ENCODE measurements around the gene CST9L. TPM values are rescaled to one million over a fixed set of nuclear protein-coding genes. Genes with fewer than 3 reads are reported as not detected.

CST9L gene
- polyA plus RNA-seq, 1 donor (not counting 4 experiments of a cell fraction or from before 2014, with no cell fraction given): not detected

DNA sequence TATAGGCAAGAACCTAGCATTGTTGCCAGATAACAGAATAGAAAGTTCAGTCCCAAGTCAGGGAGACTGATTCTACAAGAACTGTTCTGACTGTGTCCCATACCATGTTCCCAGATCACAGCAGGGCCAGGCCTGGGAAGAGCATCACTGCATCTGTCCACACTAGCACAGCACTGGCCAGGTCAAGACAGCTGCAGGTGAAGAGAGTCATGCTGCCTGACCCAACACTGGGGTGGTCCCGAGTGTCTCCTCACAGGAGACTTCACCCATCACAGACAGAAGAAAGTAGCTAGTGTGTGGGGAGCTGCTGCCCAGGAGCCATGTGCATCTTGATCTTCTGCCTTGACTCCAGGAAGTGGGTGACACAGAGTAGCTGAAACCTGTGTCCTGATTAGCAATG, 1.3 kb upstream of the CST9L start:
- Histone ChIP-seq H3K36me3 (ENCODE audit: control insufficient read depth in 2 of 2, extremely low read depth in 1 of 2, insufficient read depth in 2 of 2, low read length in 2 of 2) (no peaks in the 10 kb centered on the region), H3K27ac (ENCODE audit: control insufficient read depth, insufficient read depth, low read length) (no peak overlapping the region), H3K27me3 (ENCODE audit: control insufficient read depth, extremely low read depth, insufficient read depth, low read length) (no peaks in the 10 kb centered on the region), H3K4me1 (ENCODE audit: control insufficient read depth, extremely low read depth, insufficient read depth, low read length) (no peaks in the 10 kb centered on the region), H3K4me2 (ENCODE audit: control insufficient read depth, extremely low read depth, insufficient read depth, low read depth, low read length) (no peak overlapping the region), H2AFZ (ENCODE audit: control insufficient read depth, low read length) (no peak overlapping the region), H3K9me3 (ENCODE audit: control insufficient read depth, low read depth, low read length) (no peaks in the 10 kb centered on the region), H4K20me1 (ENCODE audit: control insufficient read depth, extremely low read depth, insufficient read depth, low read length) (no peaks in the 10 kb centered on the region), H3K9ac (ENCODE audit: control insufficient read depth, extremely low read depth, insufficient read depth, low read length) (no peak overlapping the region), H3K79me2 (ENCODE audit: control insufficient read depth, insufficient read depth, low read length) (no peaks in the 10 kb centered on the region), H3K4me3 (ENCODE audit: control insufficient read depth in 2 of 3, extremely low read depth in 1 of 3, insufficient read depth in 2 of 3, low read depth in 1 of 3, low read length in 3 of 3) (no peak overlapping the region), H3K9me1 (ENCODE audit: control insufficient read depth, extremely low read depth, insufficient read depth, low read length) (no peaks in the 10 kb centered on the region)
- DNase-seq (ENCODE audit: low read depth, low spot score) (no peak), FAIRE-seq (no peak)
- TF ChIP-seq, protein P1, sequence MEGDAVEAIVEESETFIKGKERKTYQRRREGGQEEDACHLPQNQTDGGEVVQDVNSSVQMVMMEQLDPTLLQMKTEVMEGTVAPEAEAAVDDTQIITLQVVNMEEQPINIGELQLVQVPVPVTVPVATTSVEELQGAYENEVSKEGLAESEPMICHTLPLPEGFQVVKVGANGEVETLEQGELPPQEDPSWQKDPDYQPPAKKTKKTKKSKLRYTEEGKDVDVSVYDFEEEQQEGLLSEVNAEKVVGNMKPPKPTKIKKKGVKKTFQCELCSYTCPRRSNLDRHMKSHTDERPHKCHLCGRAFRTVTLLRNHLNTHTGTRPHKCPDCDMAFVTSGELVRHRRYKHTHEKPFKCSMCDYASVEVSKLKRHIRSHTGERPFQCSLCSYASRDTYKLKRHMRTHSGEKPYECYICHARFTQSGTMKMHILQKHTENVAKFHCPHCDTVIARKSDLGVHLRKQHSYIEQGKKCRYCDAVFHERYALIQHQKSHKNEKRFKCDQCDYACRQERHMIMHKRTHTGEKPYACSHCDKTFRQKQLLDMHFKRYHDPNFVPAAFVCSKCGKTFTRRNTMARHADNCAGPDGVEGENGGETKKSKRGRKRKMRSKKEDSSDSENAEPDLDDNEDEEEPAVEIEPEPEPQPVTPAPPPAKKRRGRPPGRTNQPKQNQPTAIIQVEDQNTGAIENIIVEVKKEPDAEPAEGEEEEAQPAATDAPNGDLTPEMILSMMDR (optimal IDR thresholded peaks at IDR 0.05 in 1 of 3, IDR thresholded peaks at IDR 0.05 in 1 of 3, conservative IDR thresholded peaks at IDR 0.05 in 1 of 3; ENCODE audit: extremely low read depth in 1 of 3, insufficient read depth in 2 of 3, low read length in 3 of 3): no peak
- TF ChIP-seq EZH2 (IDR thresholded peaks at IDR 0.05; ENCODE audit: low read length): no peak
- dilution Hi-C loops (cut with MboI; ENCODE audit: extremely low pct_ligation_motif_present, low sequenced_read_pairs): no loop called here

- dilution Hi-C loops (cut with MboI; ENCODE audit: extremely low pct_ligation_motif_present, low sequenced_read_pairs): no loop called here
- H3K79me2 ChIP-seq (ENCODE audit: control insufficient read depth, insufficient read depth, low read length): no peaks in the 10 kb centered on the region
- no peaks in the 10 kb centered on the region for H4K20me1 ChIP-seq (ENCODE audit: control insufficient read depth, extremely low read depth, insufficient read depth, low read length)
- no peaks in the 10 kb centered on the region for H3K4me1 ChIP-seq (ENCODE audit: control insufficient read depth, extremely low read depth, insufficient read depth, low read length)
- no peak overlapping the region for H3K4me2 ChIP-seq (ENCODE audit: control insufficient read depth, extremely low read depth, insufficient read depth, low read depth, low read length)
- no peak for FAIRE-seq
- H3K27me3 ChIP-seq (ENCODE audit: control insufficient read depth, extremely low read depth, insufficient read depth, low read length): no peaks in the 10 kb centered on the region
- H3K4me3 ChIP-seq (ENCODE audit: control insufficient read depth in 2 of 3, extremely low read depth in 1 of 3, insufficient read depth in 2 of 3, low read depth in 1 of 3, low read length in 3 of 3): no peak overlapping the region
- no peaks in the 10 kb centered on the region for H3K36me3 ChIP-seq (ENCODE audit: control insufficient read depth in 2 of 2, extremely low read depth in 1 of 2, insufficient read depth in 2 of 2, low read length in 2 of 2)
- no peaks in the 10 kb centered on the region for H3K9me3 ChIP-seq (ENCODE audit: control insufficient read depth, low read depth, low read length)
- no peak overlapping the region for H3K27ac ChIP-seq (ENCODE audit: control insufficient read depth, insufficient read depth, low read length)
- no peak for DNase-seq (ENCODE audit: low read depth, low spot score)
- no peak overlapping the region for H2AFZ ChIP-seq (ENCODE audit: control insufficient read depth, low read length)
- TF ChIP-seq, protein P1 (optimal IDR thresholded peaks at IDR 0.05 in 1 of 3, IDR thresholded peaks at IDR 0.05 in 1 of 3, conservative IDR thresholded peaks at IDR 0.05 in 1 of 3; ENCODE audit: extremely low read depth in 1 of 3, insufficient read depth in 2 of 3, low read length in 3 of 3): no peak
- TF ChIP-seq EZH2 (IDR thresholded peaks at IDR 0.05; ENCODE audit: low read length): no peak
- no peak overlapping the region for H3K9ac ChIP-seq (ENCODE audit: control insufficient read depth, extremely low read depth, insufficient read depth, low read length)
- no peaks in the 10 kb centered on the region for H3K9me1 ChIP-seq (ENCODE audit: control insufficient read depth, extremely low read depth, insufficient read depth, low read length)
Observed at GRCh38 chr20:23568971-23569330, 667 bp upstream of the CST9L start.

Data from keratinocyte (primary cell).